Measurements from ENCODE around the gene PDZRN4.
"Not testable (repeated sequence)": the region's sequence is repeated elsewhere in the genome, so short reads cannot be mapped to it uniquely, and the experiment has no call there.

The PDZRN4 gene

DNA sequence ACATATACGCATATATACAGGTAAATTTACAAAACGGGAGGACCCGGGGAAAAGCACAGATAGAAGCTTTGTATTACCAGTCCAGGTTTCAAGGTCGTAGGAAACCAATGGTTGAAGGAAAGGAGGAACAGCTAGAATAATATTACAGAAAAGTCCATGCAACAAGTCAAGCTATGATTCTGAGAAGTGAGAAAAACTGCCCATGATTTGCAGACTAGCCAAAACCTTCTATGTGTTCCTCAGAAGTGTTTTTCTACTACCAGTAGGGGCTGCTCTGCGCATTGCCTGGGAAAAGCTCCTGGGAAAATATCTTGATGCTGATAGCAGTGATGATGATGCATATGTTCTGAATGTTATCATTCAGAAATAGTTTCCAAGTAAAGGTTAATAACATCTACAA, 2.2 kb downstream of the PDZRN4 start:
- Histone ChIP-seq H4K20me1 (ENCODE audit: insufficient read depth, low read length) (no peaks in the 10 kb centered on the region), H3K4me3 (ENCODE audit: low read length) (peak overlapping the region; percentile 77), H3K4me2 (ENCODE audit: low read length) (peak overlapping the region; percentile 89), H3K4me1 (ENCODE audit: low read length) (peaks cover 41% of the 10 kb centered on the region), H3K27ac (ENCODE audit: low read length) (no peak overlapping the region), H3K27me3 (ENCODE audit: low read depth, low read length) (no peaks in the 10 kb centered on the region), H2AFZ (ENCODE audit: low read depth, low read length) (no peak overlapping the region), H3K9me3 (ENCODE audit: insufficient read depth, low read length) (no peaks in the 10 kb centered on the region), H3K79me2 (ENCODE audit: low read length) (no peaks in the 10 kb centered on the region), H3K36me3 (replicated peaks; ENCODE audit: low read depth, low read length) (no peaks in the 10 kb centered on the region), H3K9ac (ENCODE audit: low read length) (peak overlapping the region; percentile 37; the same call in 1 of the 2 replicates)
- TF ChIP-seq, protein P1, sequence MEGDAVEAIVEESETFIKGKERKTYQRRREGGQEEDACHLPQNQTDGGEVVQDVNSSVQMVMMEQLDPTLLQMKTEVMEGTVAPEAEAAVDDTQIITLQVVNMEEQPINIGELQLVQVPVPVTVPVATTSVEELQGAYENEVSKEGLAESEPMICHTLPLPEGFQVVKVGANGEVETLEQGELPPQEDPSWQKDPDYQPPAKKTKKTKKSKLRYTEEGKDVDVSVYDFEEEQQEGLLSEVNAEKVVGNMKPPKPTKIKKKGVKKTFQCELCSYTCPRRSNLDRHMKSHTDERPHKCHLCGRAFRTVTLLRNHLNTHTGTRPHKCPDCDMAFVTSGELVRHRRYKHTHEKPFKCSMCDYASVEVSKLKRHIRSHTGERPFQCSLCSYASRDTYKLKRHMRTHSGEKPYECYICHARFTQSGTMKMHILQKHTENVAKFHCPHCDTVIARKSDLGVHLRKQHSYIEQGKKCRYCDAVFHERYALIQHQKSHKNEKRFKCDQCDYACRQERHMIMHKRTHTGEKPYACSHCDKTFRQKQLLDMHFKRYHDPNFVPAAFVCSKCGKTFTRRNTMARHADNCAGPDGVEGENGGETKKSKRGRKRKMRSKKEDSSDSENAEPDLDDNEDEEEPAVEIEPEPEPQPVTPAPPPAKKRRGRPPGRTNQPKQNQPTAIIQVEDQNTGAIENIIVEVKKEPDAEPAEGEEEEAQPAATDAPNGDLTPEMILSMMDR (IDR thresholded peaks at IDR 0.05; ENCODE audit: low read depth, low read length) = peak; percentile 74
- TF ChIP-seq EZH2phosphoT487 (IDR thresholded peaks at IDR 0.05; ENCODE audit: low read depth) = no peak

DNA sequence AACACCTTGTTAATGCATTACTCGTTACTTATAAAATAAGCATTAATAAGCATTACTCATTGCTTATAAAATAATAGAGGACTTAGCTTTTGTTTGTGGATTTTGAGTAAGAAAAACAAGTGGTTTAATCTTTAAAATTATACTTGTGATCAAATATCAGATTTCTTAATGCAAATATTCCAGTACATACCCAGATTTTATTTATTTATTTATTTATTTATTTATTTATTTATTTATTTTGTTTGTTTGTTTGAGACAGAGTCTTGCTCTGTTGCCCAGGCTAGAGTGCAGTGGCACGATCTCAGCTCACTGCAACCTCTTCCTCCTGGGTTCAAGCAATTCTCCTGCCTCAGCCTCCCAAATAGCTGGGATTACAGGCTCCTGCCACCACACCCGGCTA, 3.4 kb downstream of the PDZRN4 start:
- not testable (repeated sequence) for H3K9ac ChIP-seq (ENCODE audit: low read length); H3K27me3 ChIP-seq (ENCODE audit: low read depth, low read length); H3K4me2 ChIP-seq (ENCODE audit: low read length); H3K9me3 ChIP-seq (ENCODE audit: insufficient read depth, low read length); H4K20me1 ChIP-seq (ENCODE audit: insufficient read depth, low read length); H3K4me3 ChIP-seq (ENCODE audit: low read length); H3K79me2 ChIP-seq (ENCODE audit: low read length); H3K27ac ChIP-seq (ENCODE audit: low read length); H2AFZ ChIP-seq (ENCODE audit: low read depth, low read length); H3K36me3 ChIP-seq (replicated peaks; ENCODE audit: low read depth, low read length)
- peaks cover 30% of the 10 kb centered on the region for H3K4me1 ChIP-seq (ENCODE audit: low read length)

DNA sequence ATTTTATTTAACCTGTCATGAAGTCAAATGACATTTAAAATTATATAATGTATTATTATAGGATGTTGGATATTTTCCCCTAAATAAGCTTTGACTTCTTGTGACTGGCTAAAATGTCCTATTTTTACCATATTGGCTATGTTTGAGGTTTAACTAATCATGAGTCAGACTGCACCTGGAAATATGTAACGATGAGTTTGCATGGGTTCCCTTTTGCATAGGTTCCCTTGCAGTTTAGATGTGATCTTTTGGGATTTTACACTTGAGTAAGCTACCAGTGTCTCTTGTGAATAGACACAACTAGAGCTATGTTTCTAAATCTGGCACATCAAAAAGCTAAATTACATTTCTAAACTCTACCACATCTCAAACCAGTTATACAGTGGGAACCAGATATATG, 5.2 kb downstream of the PDZRN4 start:
- Histone ChIP-seq H3K4me2 (ENCODE audit: low read length) (peak overlapping the region; percentile 6; the same call in 1 of the 2 replicates), H3K27ac (ENCODE audit: low read length) (no peak overlapping the region), H3K36me3 (replicated peaks; ENCODE audit: low read depth, low read length) (no peaks in the 10 kb centered on the region), H3K4me3 (ENCODE audit: low read length) (no peak overlapping the region), H2AFZ (ENCODE audit: low read depth, low read length) (no peak overlapping the region), H3K4me1 (ENCODE audit: low read length) (peaks cover 23% of the 10 kb centered on the region), H3K27me3 (ENCODE audit: low read depth, low read length) (no peaks in the 10 kb centered on the region), H4K20me1 (ENCODE audit: insufficient read depth, low read length) (no peaks in the 10 kb centered on the region), H3K79me2 (ENCODE audit: low read length) (no peaks in the 10 kb centered on the region), H3K9me3 (ENCODE audit: insufficient read depth, low read length) (no peaks in the 10 kb centered on the region), H3K9ac (ENCODE audit: low read length) (no peak overlapping the region)
- TF ChIP-seq EZH2phosphoT487 (IDR thresholded peaks at IDR 0.05; ENCODE audit: low read depth) = no peak
- TF ChIP-seq, protein P1 (IDR thresholded peaks at IDR 0.05; ENCODE audit: low read depth, low read length) = no peak

DNA sequence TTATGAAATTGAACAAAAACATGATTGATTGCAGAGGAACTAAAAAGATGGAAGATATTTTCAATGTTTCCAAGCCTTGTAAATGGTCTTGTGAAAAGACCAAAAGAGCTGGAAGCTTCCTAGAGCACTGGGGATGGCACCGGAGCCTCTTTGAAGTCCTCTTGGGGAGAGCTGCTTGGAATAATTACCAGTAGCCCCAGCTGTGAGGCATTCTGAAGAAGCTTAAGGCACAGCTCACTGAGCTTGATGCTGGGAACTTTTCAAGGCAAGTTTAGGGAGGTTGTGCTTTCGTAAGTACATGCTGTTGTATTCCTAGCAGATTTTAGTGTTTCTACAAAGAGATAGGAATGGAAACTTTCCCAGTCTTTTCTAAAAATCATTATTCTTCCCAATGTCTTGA, 13.9 kb downstream of the PDZRN4 start:
- Histone ChIP-seq H4K20me1 (ENCODE audit: insufficient read depth, low read length) (no peaks in the 10 kb centered on the region), H3K9me3 (ENCODE audit: insufficient read depth, low read length) (no peaks in the 10 kb centered on the region), H3K9ac (ENCODE audit: low read length) (no peak overlapping the region), H3K4me2 (ENCODE audit: low read length) (no peak overlapping the region), H3K27ac (ENCODE audit: low read length) (no peak overlapping the region), H3K27me3 (ENCODE audit: low read depth, low read length) (no peaks in the 10 kb centered on the region), H2AFZ (ENCODE audit: low read depth, low read length) (no peak overlapping the region), H3K4me1 (ENCODE audit: low read length) (peaks cover 3% of the 10 kb centered on the region; the same call in 1 of the 2 replicates), H3K79me2 (ENCODE audit: low read length) (no peaks in the 10 kb centered on the region), H3K36me3 (replicated peaks; ENCODE audit: low read depth, low read length) (no peaks in the 10 kb centered on the region), H3K4me3 (ENCODE audit: low read length) (no peak overlapping the region)
- no peak for TF ChIP-seq EZH2phosphoT487 (IDR thresholded peaks at IDR 0.05; ENCODE audit: low read depth)
- TF ChIP-seq, protein P1 (IDR thresholded peaks at IDR 0.05; ENCODE audit: low read depth, low read length) = no peak

All from OCI-LY3 (cell line).